Natural killer cell (primary cell): Measurements from ENCODE around the gene DOK6. TPM values are rescaled to one million over a fixed set of nuclear protein-coding genes. Genes with fewer than 3 reads are reported as not detected.

ENCODE experiments used
- ATAC-seq, 3 donors: fragments of 150-1000 bp in 2 of 3; fragments of 200-7000 bp in 1 of 3; cut with Tn5 transposase; 1 replicate in 1 of 3; 2 replicates in 2 of 3; pipeline ENCODE4 v1.10.0; 2021; ENCODE audit warnings: mild to moderate bottlenecking in 2 of 3, moderate library complexity in 2 of 3
- DNase-seq, 2 donors: peaks; one replicate each; pipeline versions ENCODE4 v3.0.0 to v3.0.0-alpha.2; 2013 to 2021; ENCODE audit warnings: mixed read lengths in 1 of 2
- H3K27ac ChIP-seq: one replicate; pipeline ENCODE4 v1.5.1; 2013; ENCODE audit warnings: mild to moderate bottlenecking, low read length
- H3K27me3 ChIP-seq: one replicate; pipeline ENCODE4 v1.6.1; 2013; ENCODE audit warnings: low read length; ENCODE audit not compliant: control insufficient read depth, insufficient read depth
- H3K36me3 ChIP-seq: one replicate; pipeline ENCODE4 v1.6.1; 2013; ENCODE audit warnings: low read length; ENCODE audit not compliant: control insufficient read depth, insufficient read depth
- H3K4me1 ChIP-seq: one replicate; pipeline ENCODE4 v1.6.1; 2013; ENCODE audit warnings: low read length; ENCODE audit not compliant: control insufficient read depth, insufficient read depth
- H3K4me3 ChIP-seq: one replicate; pipeline ENCODE4 v1.5.1; 2013; ENCODE audit warnings: low read length
- H3K9me3 ChIP-seq: one replicate; pipeline ENCODE4 v1.6.1; 2013; ENCODE audit warnings: low read length; ENCODE audit not compliant: control insufficient read depth, insufficient read depth
- H3K27ac Mint-ChIP-seq, 2 donors: one replicate each; pipeline ENCODE4 v1.8.0; 2022; ENCODE audit warnings: mild to moderate bottlenecking in 2 of 2, mixed read lengths in 2 of 2, moderate library complexity in 1 of 2
- H3K27me3 Mint-ChIP-seq, 2 donors: one replicate each; pipeline ENCODE4 v1.8.0; 2022; ENCODE audit warnings: low read depth in 2 of 2, mixed read lengths in 2 of 2
- H3K36me3 Mint-ChIP-seq: one replicate; pipeline ENCODE4 v1.8.0; 2022; ENCODE audit warnings: mixed read lengths
- H3K4me1 Mint-ChIP-seq, 2 donors: one replicate each; pipeline ENCODE4 v1.8.0; 2022; ENCODE audit warnings: mixed read lengths in 2 of 2
- H3K4me3 Mint-ChIP-seq: one replicate; pipeline ENCODE4 v1.8.0; 2022; ENCODE audit warnings: mild to moderate bottlenecking, moderate library complexity, mixed read lengths
- H3K9me3 Mint-ChIP-seq, 2 donors: one replicate each; pipeline ENCODE4 v1.8.0; 2022; ENCODE audit warnings: mixed read lengths in 2 of 2
- WGBS: methylation state at CpG from one replicate; pipeline ENCODE4 v1.1.7; 2013; ENCODE audit warnings: missing lambda C conversion rate; ENCODE audit not compliant: insufficient coverage; 5-methylcytosine and 5-hydroxymethylcytosine counted together
- intact Hi-C: fragments of 100-400 bp; cut with micrococcal nuclease; formaldehyde crosslinking; loops from one replicate; pipeline ENCODE4 v1.14.2; 2022
- total RNA-seq, 4 donors: library from RNA; stranded (reverse); fragments of 120-200 nt in 1 of 4; gene quantifications; one replicate each; pipeline versions ENCODE4 v1.2.3 to v1.2.4, GENCODE V29; 2013 to 2022
- TF ChIP-seq, protein P1 (sequence below): fragments of 200-600 bp; IDR thresholded peaks from one replicate; pipeline ENCODE4 v1.8.0; 2022; ENCODE audit warnings: antibody characterized with exemption

The DOK6 gene
- total RNA-seq, 3 donors from 2014 or later (not counting 1 experiment from before 2014, with no cell fraction given), result 0.02 TPM; not detected in 2

DNA sequence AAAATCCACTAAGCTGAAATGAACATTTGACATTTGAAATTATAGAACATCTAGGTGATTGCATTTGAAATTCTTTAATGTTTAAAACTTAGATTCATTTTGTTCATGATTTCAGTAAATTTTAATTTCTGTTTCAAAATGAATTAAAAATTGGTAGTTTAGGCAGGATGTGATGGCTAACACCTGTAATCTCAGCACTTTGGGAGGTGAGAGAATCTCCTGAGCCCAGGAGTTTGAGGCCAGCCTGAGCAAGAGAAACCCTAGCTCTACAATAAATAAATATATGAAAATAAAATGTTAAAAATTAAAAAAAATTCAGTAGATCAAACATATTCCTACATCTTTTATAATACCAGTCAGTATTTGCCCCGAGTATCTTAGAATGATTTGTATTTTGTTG is 330.0 kb downstream of the DOK6 start:
- no peak overlapping the region for H3K4me3 Mint-ChIP-seq
- H3K9me3 ChIP-seq, result peaks cover 5% of the 10 kb centered on the region
- H3K4me1 ChIP-seq, result no peaks in the 10 kb centered on the region
- no peak overlapping the region for H3K4me3 ChIP-seq
- intact Hi-C loops, result no loop called here
- H3K27me3 Mint-ChIP-seq, result no peaks in the 10 kb centered on the region
- H3K4me1 Mint-ChIP-seq, result no peaks in the 10 kb centered on the region
- ATAC-seq, result no peak
- no peaks in the 10 kb centered on the region for H3K27me3 ChIP-seq
- WGBS, result no CpG with 5 or more reads among the region's 1 CpG
- TF ChIP-seq, protein P1, sequence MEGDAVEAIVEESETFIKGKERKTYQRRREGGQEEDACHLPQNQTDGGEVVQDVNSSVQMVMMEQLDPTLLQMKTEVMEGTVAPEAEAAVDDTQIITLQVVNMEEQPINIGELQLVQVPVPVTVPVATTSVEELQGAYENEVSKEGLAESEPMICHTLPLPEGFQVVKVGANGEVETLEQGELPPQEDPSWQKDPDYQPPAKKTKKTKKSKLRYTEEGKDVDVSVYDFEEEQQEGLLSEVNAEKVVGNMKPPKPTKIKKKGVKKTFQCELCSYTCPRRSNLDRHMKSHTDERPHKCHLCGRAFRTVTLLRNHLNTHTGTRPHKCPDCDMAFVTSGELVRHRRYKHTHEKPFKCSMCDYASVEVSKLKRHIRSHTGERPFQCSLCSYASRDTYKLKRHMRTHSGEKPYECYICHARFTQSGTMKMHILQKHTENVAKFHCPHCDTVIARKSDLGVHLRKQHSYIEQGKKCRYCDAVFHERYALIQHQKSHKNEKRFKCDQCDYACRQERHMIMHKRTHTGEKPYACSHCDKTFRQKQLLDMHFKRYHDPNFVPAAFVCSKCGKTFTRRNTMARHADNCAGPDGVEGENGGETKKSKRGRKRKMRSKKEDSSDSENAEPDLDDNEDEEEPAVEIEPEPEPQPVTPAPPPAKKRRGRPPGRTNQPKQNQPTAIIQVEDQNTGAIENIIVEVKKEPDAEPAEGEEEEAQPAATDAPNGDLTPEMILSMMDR, result no peak
- DNase-seq, result no peak
- no peak overlapping the region for H3K27ac Mint-ChIP-seq
- no peaks in the 10 kb centered on the region for H3K36me3 ChIP-seq
- no peaks in the 10 kb centered on the region for H3K9me3 Mint-ChIP-seq
- peaks cover 15% of the 10 kb centered on the region for H3K36me3 Mint-ChIP-seq
- no peak overlapping the region for H3K27ac ChIP-seq

DNA sequence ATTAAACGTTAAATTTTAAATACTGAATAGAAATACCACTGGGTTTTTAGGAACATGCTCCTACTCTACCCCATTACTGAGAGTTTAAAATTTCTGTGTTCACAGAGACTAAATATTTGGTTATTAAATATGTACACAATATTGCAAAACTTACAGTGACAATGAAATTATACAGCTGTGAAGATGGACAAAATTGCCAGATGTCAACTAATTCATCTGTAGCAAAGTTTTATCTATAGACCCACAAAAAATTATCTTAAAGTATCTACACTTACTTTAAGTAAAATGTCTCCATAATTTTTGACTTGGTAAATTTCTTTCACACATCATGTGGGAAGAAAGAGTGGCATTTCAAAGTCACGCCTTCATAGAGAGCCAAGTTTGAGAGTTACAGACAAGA is 333.8 kb downstream of the DOK6 start:
- Mint-ChIP-seq H3K27ac (no peak overlapping the region), H3K27me3 (no peaks in the 10 kb centered on the region), H3K9me3 (peaks cover 0 to 2% of the 10 kb centered on the region in 2 donors), H3K4me1 (no peaks in the 10 kb centered on the region), H3K36me3 (peaks cover 14% of the 10 kb centered on the region), H3K4me3 (no peak overlapping the region)
- no peak for ATAC-seq
- intact Hi-C loops, result no loop called here
- no peak for DNase-seq
- WGBS, result 100% methylated on average over 1 of the region's 2 CpGs
- Histone ChIP-seq H3K36me3 (no peaks in the 10 kb centered on the region), H3K4me1 (no peaks in the 10 kb centered on the region), H3K27ac (no peak overlapping the region), H3K4me3 (no peak overlapping the region), H3K9me3 (peaks cover 5% of the 10 kb centered on the region), H3K27me3 (no peaks in the 10 kb centered on the region)
- TF ChIP-seq, protein P1, result no peak

- no peak overlapping the region for H3K4me3 Mint-ChIP-seq
- no peaks in the 10 kb centered on the region for H3K27me3 Mint-ChIP-seq
- intact Hi-C loops, result no loop called here
- no peak for ATAC-seq
- no peaks in the 10 kb centered on the region for H3K27me3 ChIP-seq
- H3K36me3 Mint-ChIP-seq, result peaks cover 18% of the 10 kb centered on the region
- TF ChIP-seq, protein P1, result no peak
- no peak overlapping the region for H3K27ac Mint-ChIP-seq
- 75% methylated on average over 1 of the region's 2 CpGs for WGBS
- H3K4me1 Mint-ChIP-seq, result peaks cover 0 to 8% of the 10 kb centered on the region in 2 donors
- H3K4me3 ChIP-seq, result no peak overlapping the region
- H3K27ac ChIP-seq, result no peak overlapping the region
- H3K4me1 ChIP-seq, result no peaks in the 10 kb centered on the region
- no peak for DNase-seq
- no peaks in the 10 kb centered on the region for H3K36me3 ChIP-seq
- H3K9me3 ChIP-seq, result peaks cover 5% of the 10 kb centered on the region
- H3K9me3 Mint-ChIP-seq, result peaks cover 0 to 2% of the 10 kb centered on the region in 2 donors
Measured at GRCh38 chr18:69736730-69737129, 336.0 kb downstream of the DOK6 start.

DNA sequence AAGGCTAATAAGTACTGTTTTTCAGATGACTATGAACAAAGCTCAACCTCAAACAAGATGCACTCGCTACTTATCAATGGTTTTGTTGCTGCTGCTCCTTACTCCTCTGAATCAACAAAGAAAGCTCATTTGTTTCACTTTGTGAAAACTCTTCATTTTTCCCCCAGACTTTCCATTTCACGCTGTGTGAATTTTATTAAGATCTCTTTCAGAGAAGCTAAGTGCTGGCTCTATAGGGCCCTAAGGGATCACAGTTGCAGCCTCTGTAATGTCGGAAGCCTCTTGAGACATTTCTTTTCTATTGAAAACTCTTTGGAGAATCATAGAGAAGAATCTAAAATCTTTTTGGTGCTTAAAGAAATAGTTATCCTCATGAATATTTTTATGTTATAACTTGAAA is 337.2 kb downstream of the DOK6 start:
- ATAC-seq, result no peak
- H3K36me3 Mint-ChIP-seq, result peaks cover 9% of the 10 kb centered on the region
- WGBS, result 95% methylated on average over 3 of the region's 3 CpGs
- no peaks in the 10 kb centered on the region for H3K27me3 ChIP-seq
- no peaks in the 10 kb centered on the region for H3K27me3 Mint-ChIP-seq
- no peak for DNase-seq
- intact Hi-C loops, result no loop called here
- TF ChIP-seq, protein P1, result no peak
- no peaks in the 10 kb centered on the region for H3K36me3 ChIP-seq
- H3K27ac Mint-ChIP-seq, result no peak overlapping the region
- peaks cover 0 to 8% of the 10 kb centered on the region in 2 donors for H3K4me1 Mint-ChIP-seq
- H3K4me1 ChIP-seq, result no peaks in the 10 kb centered on the region
- peaks cover 0 to 2% of the 10 kb centered on the region in 2 donors for H3K9me3 Mint-ChIP-seq
- no peak overlapping the region for H3K4me3 Mint-ChIP-seq
- no peak overlapping the region for H3K4me3 ChIP-seq
- H3K27ac ChIP-seq, result no peak overlapping the region
- H3K9me3 ChIP-seq, result peaks cover 5% of the 10 kb centered on the region
